NCI-H82 (cell line): ENCODE data around the gene THAP8.

Source experiments
- DNase-seq: peaks from one replicate; lab custom pipeline; 2025; lab: John Stamatoyannopoulos, UW

Gene THAP8

GRCh38 chr19:36030264-36031148, 23.6 kb downstream of the THAP8 start:
- peak; percentile 34 for DNase-seq

- DNase-seq, result no peak
Observed at GRCh38 chr19:36028313-36029041, 25.6 kb downstream of the THAP8 start.

- DNase-seq, result no peak
Observed at GRCh38 chr19:36027696-36028095, 26.4 kb downstream of the THAP8 start.

- DNase-seq, result no peak
Observed at GRCh38 chr19:36026091-36026876, 27.8 kb downstream of the THAP8 start.

GRCh38 chr19:36025541-36025940, 28.5 kb downstream of the THAP8 start:
- no peak for DNase-seq

- no peak for DNase-seq
Observed at GRCh38 chr19:36023432-36023831, 30.7 kb downstream of the THAP8 start.

GRCh38 chr19:36019061-36019670, 34.9 kb downstream of the THAP8 start:
- DNase-seq, result no peak

GRCh38 chr19:36014012-36014924, 39.8 kb downstream of the THAP8 start, which contains the start of gene ALKBH6:
Gene ALKBH6 (minus strand): TSS chr19:36014213. CDS start chr19:36013397, 816 bp downstream.
- peak; percentile 100 for DNase-seq

- no peak for DNase-seq
Observed at GRCh38 chr19:36013280-36014011, 40.6 kb downstream of the THAP8 start.

GRCh38 chr19:36010402-36010801, 43.7 kb downstream of the THAP8 start:
- no peak for DNase-seq

GRCh38 chr19:36009633-36010379, 44.3 kb downstream of the THAP8 start:
- DNase-seq, result peak; percentile 52

- peak; percentile 72 for DNase-seq
Observed at GRCh38 chr19:36009220-36009619, 44.9 kb downstream of the THAP8 start.

GRCh38 chr19:36008336-36008978, 45.6 kb downstream of the THAP8 start, which contains the start of gene SYNE4:
Gene SYNE4 (minus strand): TSS chr19:36008813. CDS start chr19:36008681, 132 bp downstream.
- DNase-seq, result no peak

- DNase-seq, result no peak
Observed at GRCh38 chr19:36006955-36007354, 47.1 kb downstream of the THAP8 start.

- DNase-seq, result no peak
Observed at GRCh38 chr19:36003284-36003683, 50.8 kb downstream of the THAP8 start.

GRCh38 chr19:36001605-36002004, 52.5 kb downstream of the THAP8 start:
- DNase-seq, result no peak

- peak; percentile 18 for DNase-seq
Observed at GRCh38 chr19:35996777-35997176, 57.3 kb downstream of the THAP8 start.
